ENCODE data around the gene SOX6.

SOX6 gene

GRCh38 chr11:15985127-15985859, 371.1 kb downstream of the SOX6 start:
- no peak for DNase-seq

- no peak for DNase-seq
These were observed 375.1 kb downstream of the SOX6 start for GRCh38 chr11:15981292-15981691.

GRCh38 chr11:15977116-15977515, 379.2 kb downstream of the SOX6 start:
- DNase-seq: no peak

GRCh38 chr11:15976433-15977045, 379.8 kb downstream of the SOX6 start:
- DNase-seq: no peak

- no peak for DNase-seq
These were observed 380.6 kb downstream of the SOX6 start for GRCh38 chr11:15975742-15976141.

GRCh38 chr11:15972838-15973237, 383.5 kb downstream of the SOX6 start:
- no peak for DNase-seq

GRCh38 chr11:15971215-15971546, 385.2 kb downstream of the SOX6 start:
- no peak for DNase-seq

- no peak for DNase-seq
These were observed 385.7 kb downstream of the SOX6 start for GRCh38 chr11:15970506-15971214.

- DNase-seq: no peak
These were observed 386.5 kb downstream of the SOX6 start for GRCh38 chr11:15969701-15970329.

GRCh38 chr11:15969281-15969680, 387.1 kb downstream of the SOX6 start:
- no peak for DNase-seq

- no peak for DNase-seq
These were observed 387.8 kb downstream of the SOX6 start for GRCh38 chr11:15968461-15969130.

- DNase-seq: no peak
These were observed 388.4 kb downstream of the SOX6 start for GRCh38 chr11:15967966-15968365.

GRCh38 chr11:15967166-15967565, 389.2 kb downstream of the SOX6 start:
- peak; percentile 5 for DNase-seq

- no peak for DNase-seq
These were observed 390.6 kb downstream of the SOX6 start for GRCh38 chr11:15965562-15966250.

GRCh38 chr11:15963266-15963665, 393.1 kb downstream of the SOX6 start:
- no peak for DNase-seq

- no peak for DNase-seq
These were observed 397.4 kb downstream of the SOX6 start for GRCh38 chr11:15958910-15959309.

GRCh38 chr11:15957234-15957633, 399.1 kb downstream of the SOX6 start:
- no peak for DNase-seq

GRCh38 chr11:15956302-15956701, 400.0 kb downstream of the SOX6 start:
- no peak for DNase-seq

- no peak for DNase-seq
These were observed 400.8 kb downstream of the SOX6 start for GRCh38 chr11:15955595-15955994.

GRCh38 chr11:15947681-15948648, 408.4 kb downstream of the SOX6 start:
- no peak for DNase-seq

GRCh38 chr11:15945726-15946125, 410.6 kb downstream of the SOX6 start:
- no peak for DNase-seq
